Right renal cortex interstitium (tissue), 3 donors: ENCODE measurements around the gene ERP44. TPM values are rescaled to one million over a fixed set of nuclear protein-coding genes. Genes with fewer than 3 reads are reported as not detected.

Source experiments
- DNase-seq, 3 donors: peaks; one replicate each; pipeline ENCODE4 v3.0.0-alpha.2; 2013; ENCODE audit warnings: low read depth in 3 of 3, low spot score in 2 of 3
- polyA plus RNA-seq, 3 donors: library from polyadenylated mRNA; unstranded; fragments of 120-200 nt; gene quantifications; one replicate each; pipeline ENCODE4 v1.2.1, GENCODE V29; 2013; ENCODE audit not compliant: insufficient read length in 3 of 3

The ERP44 gene
- polyA plus RNA-seq, 3 donors: 39.8 to 43.6 (median 40.0) TPM

DNA sequence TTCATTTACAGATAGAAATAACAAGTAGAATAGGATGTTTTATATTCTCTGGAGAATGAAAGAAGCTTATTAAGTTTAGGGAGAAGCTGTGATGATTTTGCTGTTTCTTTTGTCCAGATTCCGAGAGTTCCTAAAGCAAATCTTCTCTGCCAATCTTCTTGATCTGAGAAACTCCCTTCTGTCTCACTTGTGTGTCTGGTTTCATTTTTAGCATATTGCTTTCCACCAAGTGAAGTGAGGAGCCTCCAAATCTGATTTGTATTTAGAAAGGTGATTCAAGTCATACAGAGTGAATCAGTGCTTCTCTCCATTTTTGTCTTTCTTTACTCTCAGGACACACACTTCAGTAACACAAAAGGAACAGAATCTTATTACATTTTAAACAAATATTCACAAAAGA, 144.0 kb downstream of the ERP44 start:
- DNase-seq: no peak

DNA sequence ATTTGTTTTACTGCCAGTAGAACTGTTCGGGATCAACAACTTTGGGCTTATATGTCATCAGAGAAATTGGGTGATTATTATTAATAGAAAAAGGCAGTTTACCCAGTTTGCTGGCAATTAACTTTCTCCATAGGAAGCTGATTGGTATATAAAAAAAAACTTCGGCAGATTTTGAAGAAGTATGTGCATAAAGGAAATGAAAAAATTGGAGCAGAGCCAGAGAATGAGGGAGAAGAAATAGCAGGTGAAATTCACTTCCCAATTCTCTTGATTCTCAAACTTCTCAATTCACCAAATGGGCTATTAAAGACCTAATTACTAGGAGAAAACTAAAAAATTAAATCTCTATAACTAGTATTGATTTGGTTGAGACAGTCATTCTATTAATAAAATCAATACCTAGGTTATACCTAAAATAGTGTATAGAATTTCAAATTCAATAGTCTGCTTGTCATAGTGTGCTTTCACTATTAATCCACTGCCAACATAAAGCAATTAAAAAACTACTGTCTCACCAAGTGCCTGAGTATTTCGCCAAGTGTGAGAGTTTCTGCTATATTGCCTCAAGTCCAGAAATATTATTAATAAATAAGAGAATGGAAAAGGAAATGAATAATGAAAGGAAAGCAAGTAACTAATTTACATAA, 144.8 kb downstream of the ERP44 start:
- no peak for DNase-seq

DNA sequence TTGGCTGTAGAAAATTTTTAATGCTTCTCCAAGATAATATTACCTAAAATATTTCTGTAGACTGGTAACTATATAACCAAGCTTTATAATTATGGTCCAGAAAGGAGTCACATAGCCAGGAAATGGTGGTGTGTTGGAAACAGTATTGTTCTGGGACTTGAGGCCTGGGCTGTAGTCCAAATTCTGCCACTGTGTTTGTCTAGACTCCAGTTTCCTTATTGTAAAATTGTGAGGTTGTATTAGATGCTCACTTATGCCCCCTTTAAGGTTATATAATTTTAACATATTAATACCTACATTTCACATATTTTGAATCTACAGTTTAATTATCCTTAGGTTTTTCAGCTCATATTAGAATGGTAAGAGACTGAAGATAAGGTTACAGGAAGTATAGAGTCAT, 149.9 kb downstream of the ERP44 start:
- no peak for DNase-seq

DNA sequence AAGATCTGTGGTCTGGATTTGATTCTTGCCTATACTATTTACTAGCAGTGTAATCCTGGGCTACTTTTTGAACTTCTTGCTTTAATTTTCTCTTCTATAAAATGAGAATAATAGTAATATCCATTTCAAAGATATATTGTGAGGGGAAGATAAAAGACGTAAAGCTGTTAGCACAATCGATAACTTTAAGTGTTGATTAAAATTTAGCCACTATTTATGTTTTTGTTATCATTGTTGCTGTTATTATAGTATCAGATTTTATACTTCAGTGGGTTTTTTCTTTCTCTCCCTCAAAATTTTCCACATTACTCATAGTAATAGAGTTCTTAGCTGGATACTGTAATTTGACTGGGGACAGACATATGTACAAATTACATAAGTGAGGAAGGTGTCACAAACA, 150.3 kb downstream of the ERP44 start:
- DNase-seq: no peak

DNA sequence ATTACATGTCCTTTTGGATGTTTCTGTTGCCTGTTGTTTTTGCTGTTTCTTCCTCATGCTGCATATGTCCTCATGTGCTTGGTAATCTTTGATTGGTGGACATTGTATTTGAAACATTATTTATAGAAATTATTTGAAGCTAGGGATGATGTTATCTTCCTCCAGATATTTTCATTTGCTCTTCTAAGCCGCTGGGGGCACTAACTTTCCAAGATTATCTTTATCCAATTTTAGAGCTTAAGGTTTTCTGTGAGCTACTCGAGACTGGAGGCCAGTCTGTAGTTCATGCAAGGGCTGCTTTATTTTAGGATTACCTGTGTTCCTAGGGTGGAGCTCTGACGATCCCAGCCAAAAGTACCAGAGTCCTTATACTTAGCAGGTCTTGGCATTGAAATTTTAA, 151.4 kb downstream of the ERP44 start:
- no peak for DNase-seq

DNA sequence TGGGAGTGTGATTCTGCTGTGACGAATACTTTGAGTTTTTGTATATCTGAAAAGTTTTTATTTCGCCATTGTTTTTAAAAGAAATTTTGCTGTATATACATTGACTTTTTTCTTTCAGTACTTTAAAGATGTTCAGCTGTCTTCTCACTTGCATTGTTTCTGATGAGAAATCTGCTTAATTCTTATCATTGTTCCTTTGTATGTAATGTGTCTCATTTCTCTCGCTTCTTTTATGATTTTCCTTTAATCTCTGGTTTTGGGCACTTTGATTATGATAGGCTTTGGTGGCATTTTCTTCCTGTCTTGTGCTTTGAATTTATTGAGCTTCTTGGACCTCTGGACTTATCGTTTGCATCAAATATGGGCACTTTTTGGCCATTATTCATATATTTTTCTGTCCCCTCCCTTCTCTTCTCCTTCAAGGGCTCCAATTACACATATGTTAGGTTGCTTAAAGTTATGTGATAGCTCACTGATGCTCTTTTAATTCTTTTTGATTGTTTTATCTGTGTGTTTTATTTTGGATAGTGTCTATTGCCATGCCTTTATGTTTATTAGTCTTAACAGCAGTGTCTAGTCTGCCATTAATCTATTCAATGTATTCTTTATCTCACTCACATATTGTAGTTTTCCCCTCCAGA, 161.7 kb downstream of the ERP44 start:
- DNase-seq: no peak

DNA sequence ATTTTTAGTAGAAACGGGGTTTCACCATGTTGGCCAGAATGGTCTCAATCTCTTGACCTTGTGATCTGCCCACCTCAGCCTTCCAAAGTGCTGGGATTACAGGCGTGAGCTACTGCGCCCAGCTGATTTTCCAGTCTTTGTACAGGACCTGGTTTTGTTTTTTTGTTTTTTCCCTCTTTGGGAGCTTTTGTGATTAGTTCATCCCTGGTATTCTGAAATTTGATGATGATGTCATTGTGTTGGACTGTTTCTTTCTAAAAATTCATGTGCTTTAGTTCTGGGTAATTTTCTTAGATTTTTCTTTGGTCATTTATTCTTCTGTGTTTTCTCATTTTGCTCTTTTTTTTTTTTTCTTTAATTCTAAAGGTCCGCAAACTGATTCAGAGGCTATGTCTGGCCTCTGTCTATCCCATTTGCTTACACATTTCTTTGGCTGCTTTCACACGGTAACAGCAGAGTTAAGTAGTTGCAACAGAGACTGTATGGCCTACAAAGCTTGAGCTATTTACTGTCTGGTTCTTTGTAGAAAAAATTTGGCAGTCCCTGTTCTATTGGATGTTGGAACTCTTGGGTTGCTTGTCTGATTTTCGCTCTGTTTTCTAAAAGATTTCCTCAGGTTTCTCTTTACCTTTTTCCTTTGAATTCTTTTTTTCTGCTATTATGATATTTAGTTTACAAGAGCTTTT, 167.5 kb downstream of the ERP44 start:
- no peak for DNase-seq

DNA sequence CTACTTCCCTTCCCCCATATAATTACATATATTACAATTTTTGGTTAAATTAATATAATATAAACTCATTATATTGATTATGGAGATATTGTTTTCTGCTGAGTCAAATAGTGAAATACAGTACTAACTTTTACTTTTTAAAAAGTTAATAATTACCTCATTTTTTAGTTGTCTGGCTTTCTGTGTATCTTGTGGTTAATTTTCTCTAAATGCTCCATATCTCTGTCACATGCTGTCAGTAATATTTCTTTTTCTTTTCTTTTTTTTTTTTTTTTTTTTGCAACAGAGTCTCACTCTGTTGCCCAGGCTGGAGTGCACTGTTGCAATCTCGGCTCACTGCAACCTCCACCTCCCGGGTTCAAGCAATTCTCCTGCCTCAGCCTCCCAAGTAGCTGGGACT, 169.1 kb downstream of the ERP44 start:
- DNase-seq: no peak

Other genes starting within 250 kb of the ERP44 start
- gene STX17, start 192.3 kb downstream of the ERP44 start, polyA plus RNA-seq: 10 to 100 TPM; 27.0 to 31.7 (median 28.5) TPM
- gene INVS, start 243 bp upstream of the ERP44 start, polyA plus RNA-seq: 10 to 100 TPM; 16.5 to 19.1 (median 18.3) TPM